HL-60 (cell line): Measurements from ENCODE around the gene LORICRIN.

Experiments
- DNase-seq, 2 experiments: peaks; one replicate each; pipeline ENCODE4 v3.0.0-alpha.2; 2010 to 2020; ENCODE audit warnings: low read depth in 1 of 2, low spot score in 1 of 2
- H3K27ac ChIP-seq: fragments of 250-450 bp; sonication (Bioruptor Pico); replicated peaks from 2 replicates; pipeline ENCODE4 v1.5.1; 2020; ENCODE audit warnings: mild to moderate bottlenecking, moderate library complexity
- H3K27me3 ChIP-seq: fragments of 250-450 bp; sonication (Bioruptor Pico); 2 replicates; pipeline ENCODE4 v1.5.1; 2021; ENCODE audit warnings: mild to moderate bottlenecking, moderate library complexity; ENCODE audit not compliant: insufficient read depth, poor library complexity, severe bottlenecking
- H3K4me3 ChIP-seq: replicated peaks from 2 replicates; pipeline ENCODE4 v1.5.1; 2011; ENCODE audit warnings: mild to moderate bottlenecking, control low read depth, low read length; ENCODE audit not compliant: insufficient read depth
- CTCF ChIP-seq: IDR thresholded peaks from one replicate; pipeline ENCODE4 v1.5.1; 2011; ENCODE audit warnings: low read length, control low read depth, inconsistent platforms; ENCODE audit not compliant: insufficient read depth
- GABPA ChIP-seq: IDR thresholded peaks from 2 replicates; pipeline ENCODE4 v1.6.1; 2012; ENCODE audit warnings: low read depth
- POLR2AphosphoS5 ChIP-seq: IDR thresholded peaks from 2 replicates; pipeline ENCODE4 v1.6.1; 2012; ENCODE audit warnings: low read depth
- REST ChIP-seq: IDR thresholded peaks from 2 replicates; pipeline ENCODE4 v1.6.1; 2012; ENCODE audit warnings: low read depth; ENCODE audit not compliant: insufficient replicate concordance
- SPI1 ChIP-seq: IDR thresholded peaks from 2 replicates; pipeline ENCODE4 v1.6.1; 2012; ENCODE audit warnings: low read depth, mild to moderate bottlenecking, borderline replicate concordance

The LORICRIN gene

GRCh38 chr1:153246018-153246417 is 13.5 kb upstream of the LORICRIN start:
- no peak for TF ChIP-seq CTCF
- TF ChIP-seq POLR2AphosphoS5, result no peak
- TF ChIP-seq SPI1, result no peak
- TF ChIP-seq GABPA, result no peak
- TF ChIP-seq REST, result no peak
- no peak for DNase-seq
- Histone ChIP-seq H3K27me3 (peaks cover 7% of the 10 kb centered on the region), H3K27ac (no peak overlapping the region), H3K4me3 (no peak overlapping the region)

- TF ChIP-seq CTCF (no peak), SPI1 (no peak), GABPA (no peak), POLR2AphosphoS5 (no peak), REST (no peak)
- H3K27ac ChIP-seq, result no peak overlapping the region
- no peak for DNase-seq
- peaks cover 7% of the 10 kb centered on the region for H3K27me3 ChIP-seq
- no peak overlapping the region for H3K4me3 ChIP-seq
Measured at GRCh38 chr1:153246825-153247224, 12.7 kb upstream of the LORICRIN start.

GRCh38 chr1:153248176-153248879 is 11.2 kb upstream of the LORICRIN start:
- TF ChIP-seq GABPA, result no peak
- TF ChIP-seq POLR2AphosphoS5, result no peak
- TF ChIP-seq SPI1, result no peak
- no peak for TF ChIP-seq REST
- no peak for TF ChIP-seq CTCF
- Histone ChIP-seq H3K27me3 (peaks cover 4% of the 10 kb centered on the region), H3K27ac (no peak overlapping the region), H3K4me3 (no peak overlapping the region)
- DNase-seq, result no peak
